ENCODE data around the gene PTPRM. TPM values are rescaled to one million over a fixed set of nuclear protein-coding genes. Genes with fewer than 3 reads are reported as not detected.

PTPRM gene
- total RNA-seq, 4 donors from 2014 or later, result 170 to 198 (median 182) TPM

DNA sequence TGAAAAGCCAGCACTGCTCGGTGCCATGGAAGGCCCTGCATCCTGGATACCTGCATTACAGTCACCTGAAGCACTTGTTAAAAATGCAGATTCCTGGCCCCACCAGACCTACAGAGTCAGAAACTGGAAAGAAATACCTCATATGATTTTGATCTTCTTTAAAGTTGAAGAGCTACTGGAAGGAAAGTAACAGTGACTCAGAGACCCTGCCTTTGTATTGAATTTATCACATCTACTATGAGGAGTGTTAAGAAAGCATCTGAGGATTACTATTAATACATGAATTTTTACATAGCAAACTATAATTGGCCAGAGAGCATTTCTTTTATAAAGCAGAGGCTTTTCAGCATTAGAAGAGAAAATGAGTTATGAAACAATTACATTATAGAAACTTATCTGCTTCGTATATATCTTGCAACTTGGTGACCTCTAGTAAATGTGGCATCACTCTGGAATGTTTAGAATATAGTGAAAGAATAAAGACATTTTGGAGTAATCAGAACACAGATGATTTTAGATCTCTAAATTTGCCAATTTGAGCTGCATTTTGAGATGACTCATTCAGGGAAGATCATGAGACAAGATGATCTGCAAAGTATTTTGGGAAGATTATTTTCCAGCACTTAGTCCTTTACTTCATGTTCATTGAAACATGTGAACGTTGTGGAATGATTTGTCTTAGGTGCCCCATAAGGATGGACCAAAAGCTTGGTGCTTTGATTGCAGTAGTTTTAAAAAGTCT, 12.2 kb downstream of the PTPRM start:
- DNase-seq, result no peak
- no peak overlapping the region for H3K27ac ChIP-seq
- H3K4me3 ChIP-seq (replicated peaks in 1 of 3), result no peak overlapping the region
- no peaks in the 10 kb centered on the region for H3K9me3 ChIP-seq
- no peaks in the 10 kb centered on the region for H3K36me3 ChIP-seq
- TF ChIP-seq POLR2A (IDR thresholded peaks at IDR 0.05), result no peak
- no peak for TF ChIP-seq CTCF (IDR thresholded peaks at IDR 0.05)
- WGBS, 2 donors, result 82 to 87% methylated on average over 3 of the region's 3 CpGs
- intact Hi-C loops (cut with DNase I), result no loop called here
- no peaks in the 10 kb centered on the region for H3K27me3 ChIP-seq
- peaks cover 13 to 44% of the 10 kb centered on the region in 2 donors for H3K4me1 ChIP-seq

- H3K27ac ChIP-seq, result no peak overlapping the region
- no peaks in the 10 kb centered on the region for H3K9me3 ChIP-seq
- TF ChIP-seq POLR2A (IDR thresholded peaks at IDR 0.05), result no peak
- TF ChIP-seq CTCF (IDR thresholded peaks at IDR 0.05), result no peak
- no peak overlapping the region for H3K4me3 ChIP-seq (replicated peaks in 1 of 3)
- DNase-seq, result no peak
- WGBS, 2 donors, result 90 to 97% methylated on average over 4 of the region's 4 CpGs
- H3K27me3 ChIP-seq, result no peaks in the 10 kb centered on the region
- H3K36me3 ChIP-seq, result no peaks in the 10 kb centered on the region
- peaks cover 19 to 50% of the 10 kb centered on the region in 2 donors for H3K4me1 ChIP-seq
- intact Hi-C loops (cut with DNase I), result no loop called here
Measured at GRCh38 chr18:7579918-7580542, 12.9 kb downstream of the PTPRM start.

DNA sequence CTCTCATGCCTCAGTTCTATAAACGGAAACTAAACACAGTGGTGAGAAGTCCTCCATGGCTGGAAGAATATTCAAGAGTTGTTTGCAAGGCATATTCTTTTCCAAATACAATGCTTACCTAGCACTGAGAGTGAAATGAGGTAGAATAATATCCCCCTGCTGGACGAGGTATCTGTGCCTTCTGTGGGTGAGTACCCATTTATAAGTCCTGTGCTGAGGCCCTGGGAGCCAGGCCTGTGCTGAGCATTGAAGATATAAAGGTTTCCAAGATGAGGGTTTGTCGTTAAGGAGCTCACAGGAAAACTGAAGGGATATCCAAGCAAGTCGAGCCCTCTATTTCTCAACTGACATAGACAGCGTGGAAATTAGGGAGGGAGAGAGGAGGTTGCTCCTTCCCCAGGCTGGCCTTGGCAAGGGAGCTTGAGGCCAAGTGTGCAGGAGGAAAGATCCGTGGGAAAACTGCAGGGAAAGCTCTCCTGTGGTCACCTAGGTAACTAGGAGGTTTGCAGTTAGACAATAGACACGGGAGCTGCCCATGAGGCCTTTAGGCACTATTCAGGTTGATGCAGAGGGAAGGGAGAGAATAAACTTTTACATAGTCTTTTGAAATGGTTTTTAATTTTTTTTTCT, 17.6 kb downstream of the PTPRM start:
- H3K4me1 ChIP-seq, result peaks cover 26 to 32% of the 10 kb centered on the region in 2 donors
- WGBS, 2 donors, result 39 to 42% methylated on average over 7 of the region's 7 CpGs
- no peaks in the 10 kb centered on the region for H3K9me3 ChIP-seq
- no peak for DNase-seq
- no peak overlapping the region for H3K27ac ChIP-seq
- H3K4me3 ChIP-seq (replicated peaks in 1 of 3), result no peak overlapping the region
- H3K36me3 ChIP-seq, result no peaks in the 10 kb centered on the region
- H3K27me3 ChIP-seq, result no peaks in the 10 kb centered on the region
- TF ChIP-seq POLR2A (IDR thresholded peaks at IDR 0.05) (no peak), CTCF (IDR thresholded peaks at IDR 0.05) (no peak)
- intact Hi-C loops (cut with DNase I), result no loop called here

DNA sequence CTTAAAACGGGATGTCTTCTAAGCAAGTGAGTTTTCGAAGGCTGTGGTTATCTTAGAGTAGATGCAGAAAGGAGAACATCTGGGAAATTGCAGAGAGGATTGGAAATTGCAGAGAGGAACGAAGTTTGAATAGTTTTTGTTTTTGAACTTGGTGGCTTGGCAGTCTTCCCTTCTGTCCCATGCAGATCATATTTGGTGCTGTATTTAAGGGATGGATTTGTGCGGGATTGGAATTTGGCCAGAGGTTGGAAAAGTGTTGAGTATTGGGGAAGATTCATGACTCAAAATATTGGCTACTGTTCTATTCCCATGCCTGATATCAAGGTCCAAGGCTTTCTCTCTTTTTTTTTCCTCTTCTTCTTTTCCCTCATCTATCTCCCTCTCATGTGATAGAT, 18.2 kb downstream of the PTPRM start:
- DNase-seq, result no peak
- no peaks in the 10 kb centered on the region for H3K36me3 ChIP-seq
- intact Hi-C loops (cut with DNase I), result no loop called here

More for the DNA sequence above, 18.2 kb downstream of the PTPRM start:
- Histone ChIP-seq H3K27ac (no peak overlapping the region), H3K4me3 (replicated peaks in 1 of 3) (no peak overlapping the region), H3K9me3 (no peaks in the 10 kb centered on the region), H3K4me1 (peaks cover 26 to 32% of the 10 kb centered on the region in 2 donors), H3K27me3 (no peaks in the 10 kb centered on the region)
- TF ChIP-seq POLR2A (IDR thresholded peaks at IDR 0.05) (no peak), CTCF (IDR thresholded peaks at IDR 0.05) (no peak)
- 54 to 71% methylated on average over 4 of the region's 4 CpGs for WGBS, 2 donors
